Measurements from ENCODE around the gene CDK13.
A peak's percentile ranks its signal among the peaks of the same experiment; 100 is the strongest.

CDK13 gene

GRCh38 chr7:39946693-39947092, 3.4 kb upstream of the CDK13 start:
- DNase-seq (ENCODE audit: low spot score) = no peak
- in situ Hi-C loops (cut with MboI; ENCODE audit: low pct_unique_long_range_greater_than_20kb, low sequenced_read_pairs, unreplicated experiment) = no loop called here
- no peak for TF ChIP-seq CTCF (IDR thresholded peaks at IDR 0.05; ENCODE audit: extremely low read depth, insufficient read depth, missing control alignments)

- TF ChIP-seq CTCF (IDR thresholded peaks at IDR 0.05; ENCODE audit: extremely low read depth, insufficient read depth, missing control alignments) = no peak
- no peak for DNase-seq (ENCODE audit: low spot score)
- in situ Hi-C loops (cut with MboI; ENCODE audit: low pct_unique_long_range_greater_than_20kb, low sequenced_read_pairs, unreplicated experiment) = no loop called here
These were observed 1.6 kb upstream of the CDK13 start for GRCh38 chr7:39948375-39948955.

GRCh38 chr7:39948956-39949928, 814 bp upstream of the CDK13 start:
- DNase-seq (ENCODE audit: low spot score) = peak; percentile 94
- no peak for TF ChIP-seq CTCF (IDR thresholded peaks at IDR 0.05; ENCODE audit: extremely low read depth, insufficient read depth, missing control alignments)
- in situ Hi-C loops (cut with MboI; ENCODE audit: low pct_unique_long_range_greater_than_20kb, low sequenced_read_pairs, unreplicated experiment) = no loop called here

DNA sequence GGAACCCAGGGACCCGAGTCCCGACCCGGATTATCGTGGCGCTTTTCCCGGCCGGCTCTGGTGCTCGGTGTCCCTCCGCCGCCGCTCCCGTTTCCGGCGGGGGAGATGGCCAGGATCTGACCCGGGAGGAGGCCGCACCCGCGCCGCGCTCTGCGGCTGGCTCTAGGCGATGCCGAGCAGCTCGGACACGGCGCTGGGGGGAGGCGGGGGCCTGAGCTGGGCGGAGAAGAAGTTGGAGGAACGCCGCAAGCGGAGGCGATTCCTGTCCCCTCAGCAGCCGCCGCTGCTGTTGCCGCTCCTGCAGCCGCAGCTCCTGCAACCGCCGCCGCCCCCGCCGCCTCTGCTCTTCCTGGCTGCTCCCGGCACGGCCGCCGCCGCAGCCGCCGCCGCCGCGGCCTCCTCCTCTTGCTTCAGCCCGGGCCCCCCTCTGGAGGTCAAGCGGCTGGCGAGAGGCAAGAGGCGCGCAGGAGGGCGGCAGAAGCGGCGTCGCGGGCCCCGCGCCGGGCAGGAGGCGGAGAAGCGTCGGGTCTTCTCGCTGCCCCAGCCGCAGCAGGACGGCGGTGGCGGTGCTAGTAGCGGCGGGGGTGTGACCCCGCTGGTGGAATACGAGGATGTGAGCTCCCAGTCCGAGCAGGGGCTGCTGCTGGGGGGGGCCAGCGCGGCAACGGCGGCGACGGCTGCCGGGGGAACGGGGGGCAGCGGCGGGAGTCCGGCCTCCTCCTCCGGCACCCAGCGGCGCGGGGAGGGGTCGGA, 593 bp downstream of the CDK13 start:
- DNase-seq (ENCODE audit: low spot score) = peak; percentile 54
- no peak for TF ChIP-seq CTCF (IDR thresholded peaks at IDR 0.05; ENCODE audit: extremely low read depth, insufficient read depth, missing control alignments)
- in situ Hi-C loops (cut with MboI; ENCODE audit: low pct_unique_long_range_greater_than_20kb, low sequenced_read_pairs, unreplicated experiment) = loop anchor here (10.0 kb wide), 1 partner anchor 94 kb away; no protein-coding TSS in a partner anchor

DNA sequence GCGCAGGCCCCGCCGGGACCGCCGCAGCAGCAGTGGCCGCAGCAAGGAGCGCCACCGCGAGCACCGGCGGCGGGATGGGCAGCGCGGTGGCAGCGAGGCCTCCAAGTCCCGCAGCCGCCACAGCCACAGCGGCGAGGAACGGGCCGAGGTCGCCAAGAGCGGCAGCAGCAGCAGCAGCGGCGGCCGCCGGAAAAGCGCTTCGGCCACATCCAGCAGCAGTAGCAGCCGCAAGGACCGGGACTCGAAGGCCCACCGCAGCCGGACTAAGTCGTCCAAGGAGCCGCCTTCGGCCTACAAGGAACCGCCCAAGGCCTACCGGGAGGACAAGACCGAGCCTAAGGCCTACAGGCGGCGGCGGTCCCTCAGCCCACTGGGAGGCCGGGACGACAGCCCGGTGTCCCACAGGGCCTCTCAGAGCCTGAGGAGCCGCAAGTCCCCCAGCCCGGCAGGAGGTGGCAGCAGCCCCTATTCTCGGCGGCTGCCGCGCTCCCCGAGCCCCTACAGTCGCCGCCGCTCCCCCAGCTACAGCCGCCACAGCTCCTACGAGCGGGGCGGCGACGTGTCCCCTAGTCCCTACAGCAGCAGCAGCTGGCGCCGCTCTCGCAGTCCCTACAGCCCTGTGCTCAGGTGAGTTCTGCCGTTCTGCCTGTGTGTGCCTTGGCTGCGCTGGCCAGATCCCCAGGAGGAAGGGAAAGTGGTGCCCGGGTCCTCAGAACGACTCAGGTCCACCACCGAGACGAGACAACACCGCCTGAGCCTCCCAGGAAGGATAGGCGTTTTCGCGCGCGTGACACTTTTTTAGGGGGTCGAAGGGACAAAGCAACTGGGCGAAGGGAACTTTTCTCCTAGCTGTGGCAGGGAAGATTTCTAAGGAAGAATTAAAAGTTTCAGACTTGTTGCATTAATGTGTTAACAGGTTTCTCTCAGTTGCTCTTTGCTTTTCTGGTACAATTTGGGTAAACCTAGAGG, 1.5 kb downstream of the CDK13 start:
- DNase-seq (ENCODE audit: low spot score) = peak; percentile 80
- peak; percentile 75 for TF ChIP-seq CTCF (IDR thresholded peaks at IDR 0.05; ENCODE audit: extremely low read depth, insufficient read depth, missing control alignments)
- in situ Hi-C loops (cut with MboI; ENCODE audit: low pct_unique_long_range_greater_than_20kb, low sequenced_read_pairs, unreplicated experiment) = loop anchor here (10.0 kb wide), 1 partner anchor 93 kb away; no protein-coding TSS in a partner anchor
